Measurements from ENCODE around the gene PHETA1. TPM values are rescaled to one million over a fixed set of nuclear protein-coding genes. Genes with fewer than 3 reads are reported as not detected.

The PHETA1 gene
- total RNA-seq, 1 experiment from 2014 or later = 12.4 TPM

GRCh38 chr12:111417290-111417689 lies 48.4 kb upstream of the PHETA1 start:
- CTCF ChIA-PET = no interaction called here
- POLR2A ChIA-PET = no interaction called here
- DNase-seq (ENCODE audit: low spot score) (no peak), ATAC-seq (no peak)
- TF ChIP-seq, protein P1, sequence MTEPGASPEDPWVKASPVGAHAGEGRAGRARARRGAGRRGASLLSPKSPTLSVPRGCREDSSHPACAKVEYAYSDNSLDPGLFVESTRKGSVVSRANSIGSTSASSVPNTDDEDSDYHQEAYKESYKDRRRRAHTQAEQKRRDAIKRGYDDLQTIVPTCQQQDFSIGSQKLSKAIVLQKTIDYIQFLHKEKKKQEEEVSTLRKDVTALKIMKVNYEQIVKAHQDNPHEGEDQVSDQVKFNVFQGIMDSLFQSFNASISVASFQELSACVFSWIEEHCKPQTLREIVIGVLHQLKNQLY (CRISPR knock-in tag; IDR thresholded peaks at IDR 0.05) = no peak
- TF ChIP-seq SMAD3 (CRISPR knock-in tag; IDR thresholded peaks at IDR 0.05; ENCODE audit: borderline replicate concordance) (no peak), ETV6 (CRISPR knock-in tag; IDR thresholded peaks at IDR 0.05) (no peak), ZNF121 (CRISPR knock-in tag; IDR thresholded peaks at IDR 0.05) (no peak), AR (CRISPR knock-in tag; IDR thresholded peaks at IDR 0.05) (no peak), ESRRA (CRISPR knock-in tag; IDR thresholded peaks at IDR 0.05; ENCODE audit: borderline replicate concordance) (no peak), KAT7 (CRISPR knock-in tag; IDR thresholded peaks at IDR 0.05; ENCODE audit: borderline replicate concordance) (no peak), ELF4 (CRISPR knock-in tag; IDR thresholded peaks at IDR 0.05; ENCODE audit: low read depth) (no peak), ATF2 (CRISPR knock-in tag; IDR thresholded peaks at IDR 0.05; ENCODE audit: borderline replicate concordance, low read depth) (no peak), RORB (CRISPR knock-in tag; IDR thresholded peaks at IDR 0.05) (no peak), HMGA2 (CRISPR knock-in tag; IDR thresholded peaks at IDR 0.05) (no peak), MAX (CRISPR knock-in tag; IDR thresholded peaks at IDR 0.05) (no peak), IRF2 (CRISPR knock-in tag; IDR thresholded peaks at IDR 0.05; ENCODE audit: borderline replicate concordance, low read depth) (no peak)
- Mint-ChIP-seq H3K4me1 (peaks cover 42% of the 10 kb centered on the region), H3K27ac (no peak overlapping the region), H3K27me3 (ENCODE audit: low read depth) (no peaks in the 10 kb centered on the region), H3K36me3 (peaks cover 16% of the 10 kb centered on the region), H3K9me3 (no peaks in the 10 kb centered on the region), H3K4me3 (no peak overlapping the region)

GRCh38 chr12:111414711-111415252 lies 45.9 kb upstream of the PHETA1 start:
- H3K36me3 Mint-ChIP-seq = peaks cover 6% of the 10 kb centered on the region; the same call in 1 of the 2 replicates
- peaks cover 49% of the 10 kb centered on the region for H3K4me1 Mint-ChIP-seq
- no peaks in the 10 kb centered on the region for H3K9me3 Mint-ChIP-seq
- no peak for DNase-seq (ENCODE audit: low spot score)
- H3K4me3 Mint-ChIP-seq = no peak overlapping the region
- no peak for ATAC-seq
- TF ChIP-seq ESRRA (CRISPR knock-in tag; IDR thresholded peaks at IDR 0.05; ENCODE audit: borderline replicate concordance) = no peak
- no peak for TF ChIP-seq HMGXB4 (CRISPR knock-in tag; IDR thresholded peaks at IDR 0.05)
- H3K27ac Mint-ChIP-seq = peak overlapping the region; percentile 92
- CTCF ChIA-PET = interaction anchor here (1.1 kb wide), 1 partner anchor 10 kb away, joined by 5 read pairs; no protein-coding TSS in a partner anchor
- no peaks in the 10 kb centered on the region for H3K27me3 Mint-ChIP-seq (ENCODE audit: low read depth)
- POLR2A ChIA-PET = no interaction called here

Data from WTC11 (cell line).